Left lung (tissue), 10 donors: ENCODE measurements around the gene TTF2. TPM values are rescaled to one million over a fixed set of nuclear protein-coding genes. Genes with fewer than 3 reads are reported as not detected.
"Not testable (repeated sequence)": the region's sequence is repeated elsewhere in the genome, so short reads cannot be mapped to it uniquely, and the experiment has no call there.

Experiments
- ATAC-seq: fragments of 200-7000 bp; cut with Tn5 transposase; one replicate; pipeline ENCODE4 v1.9.1; 2020; ENCODE audit warnings: moderate library complexity
- DNase-seq, 4 donors: peaks; one replicate each; pipeline ENCODE4 v3.0.0-alpha.2; 2013 to 2020
- H3K27ac ChIP-seq, 2 donors: fragments of 200-600 bp; sonication (generic) in 1 of 2; one replicate each; pipeline versions ENCODE4 v1.5.0 to v1.8.0; 2020 to 2021
- H3K27me3 ChIP-seq, 2 donors: fragments of 200-600 bp; sonication (generic) in 1 of 2; one replicate each; pipeline versions ENCODE4 v1.5.0 to v1.8.0; 2020 to 2021
- H3K36me3 ChIP-seq, 2 donors: fragments of 200-600 bp; sonication (generic) in 1 of 2; one replicate each; pipeline versions ENCODE4 v1.5.0 to v1.8.0; 2020 to 2021
- H3K4me1 ChIP-seq, 2 donors: fragments of 200-600 bp; one replicate each; pipeline ENCODE4 v1.8.0; 2021
- H3K4me3 ChIP-seq, 2 donors: fragments of 200-600 bp; sonication (generic) in 1 of 2; one replicate each; pipeline versions ENCODE4 v1.5.0 to v1.8.0; 2020 to 2021; ENCODE audit warnings: mild to moderate bottlenecking in 1 of 2
- H3K9me3 ChIP-seq, 2 donors: fragments of 200-600 bp; sonication (generic) in 1 of 2; one replicate each; pipeline versions ENCODE4 v1.5.0 to v1.8.0; 2020 to 2021
- CTCF ChIP-seq, 2 donors: fragments of 200-600 bp; sonication (generic) in 1 of 2; IDR thresholded peaks; one replicate each; pipeline versions ENCODE4 v1.5.0 to v1.8.0; 2021; ENCODE audit warnings: antibody characterized with exemption in 2 of 2
- intact Hi-C, 2 donors: fragments of 100-400 bp; cut with DNase I; formaldehyde crosslinking; loops; one replicate each; pipeline versions ENCODE4 v1.11.2 to v1.14.2; 2022
- polyA plus RNA-seq, 6 donors: library from polyadenylated mRNA; unstranded; fragments of 120-200 nt; gene quantifications; one replicate each; pipeline ENCODE4 v1.2.1, GENCODE V29; 2013; ENCODE audit not compliant: insufficient read length in 6 of 6
- total RNA-seq, 2 donors: library from RNA; stranded (reverse); fragmentation: NEBNext Ultra II Directional; extraction: Animal tissue kit (Norgen Biotek cat#: 25700); gene quantifications; one replicate each; pipeline ENCODE4 v1.2.1, GENCODE V29; 2021
- donor health status: DM: no; HTN: yes; CAD: no.
- donor health status: DM: no; HTN: no; CAD: no.

TTF2 gene
- total and polyA plus RNA-seq, 8 donors = 21.0 to 30.7 (median 25.1) TPM

DNA sequence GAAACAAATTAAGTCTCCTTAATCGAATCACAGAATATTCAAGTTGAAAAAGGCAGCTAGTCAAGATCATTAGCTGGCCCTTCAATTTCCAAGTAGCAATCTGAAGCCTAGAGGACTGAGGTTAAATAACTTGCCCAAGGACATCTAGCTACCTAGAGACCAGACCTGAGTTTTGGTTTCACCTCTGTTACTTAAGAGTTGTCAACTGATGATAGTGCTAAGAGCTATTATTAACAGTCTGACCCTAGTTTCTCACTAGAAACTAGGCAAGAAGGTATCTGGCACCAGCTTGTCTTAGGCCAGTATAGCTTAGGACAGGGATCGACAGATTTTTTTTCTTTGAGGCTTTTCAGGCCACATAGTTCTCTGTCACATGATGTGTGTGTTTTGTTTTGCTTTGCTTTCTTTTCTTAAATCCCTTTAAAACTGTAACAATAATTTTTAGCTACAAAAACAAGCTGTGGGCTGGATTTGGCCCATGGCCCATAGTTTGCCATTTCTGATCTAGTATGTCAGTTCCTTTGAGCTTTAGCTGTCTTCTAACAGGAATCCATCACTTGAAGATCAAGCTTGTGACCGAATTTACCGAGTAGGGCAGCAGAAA is 38.3 kb downstream of the TTF2 start:
- intact Hi-C loops = no loop called here
- no peak for ATAC-seq
- Histone ChIP-seq H3K4me3 (no peak overlapping the region), H3K36me3 (peaks cover 0 to 76% of the 10 kb centered on the region in 2 donors), H3K4me1 (peaks cover 4 to 8% of the 10 kb centered on the region in 2 donors), H3K27ac (no peak overlapping the region), H3K27me3 (no peaks in the 10 kb centered on the region), H3K9me3 (no peaks in the 10 kb centered on the region)
- TF ChIP-seq CTCF (IDR thresholded peaks at IDR 0.05) = no peak
- no peak for DNase-seq

DNA sequence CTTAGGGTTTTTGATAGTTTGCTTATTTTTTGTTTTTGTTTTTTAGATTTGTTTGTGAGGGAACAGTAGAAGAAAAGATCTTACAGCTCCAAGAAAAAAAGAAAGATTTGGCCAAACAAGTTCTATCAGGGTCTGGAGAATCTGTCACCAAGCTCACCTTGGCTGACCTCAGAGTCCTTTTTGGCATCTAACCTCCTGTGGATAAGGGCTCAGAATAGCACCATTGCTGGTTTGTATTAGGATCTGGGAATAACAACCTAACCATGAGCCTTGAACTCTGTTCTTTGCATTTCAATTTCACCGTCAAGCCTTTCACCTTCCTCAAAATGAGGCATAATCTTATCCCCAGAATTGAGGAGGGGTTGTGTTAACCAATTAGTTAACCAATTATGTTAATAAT is 41.2 kb downstream of the TTF2 start:
- no peak for TF ChIP-seq CTCF (IDR thresholded peaks at IDR 0.05)
- DNase-seq = no peak
- Histone ChIP-seq H3K9me3 (no peaks in the 10 kb centered on the region), H3K36me3 (peaks cover 0 to 55% of the 10 kb centered on the region in 2 donors), H3K4me3 (no peak overlapping the region), H3K4me1 (no peaks in the 10 kb centered on the region), H3K27me3 (no peaks in the 10 kb centered on the region), H3K27ac (no peak overlapping the region)
- intact Hi-C loops = no loop called here
- no peak for ATAC-seq

GRCh38 chr1:117101858-117102257 is 41.7 kb downstream of the TTF2 start:
- H3K9me3 ChIP-seq, H3K4me1 ChIP-seq, H3K27ac ChIP-seq, H3K27me3 ChIP-seq, ATAC-seq, intact Hi-C loops, H3K4me3 ChIP-seq, DNase-seq: not testable (repeated sequence)
- peaks cover 0 to 50% of the 10 kb centered on the region in 2 donors for H3K36me3 ChIP-seq

DNA sequence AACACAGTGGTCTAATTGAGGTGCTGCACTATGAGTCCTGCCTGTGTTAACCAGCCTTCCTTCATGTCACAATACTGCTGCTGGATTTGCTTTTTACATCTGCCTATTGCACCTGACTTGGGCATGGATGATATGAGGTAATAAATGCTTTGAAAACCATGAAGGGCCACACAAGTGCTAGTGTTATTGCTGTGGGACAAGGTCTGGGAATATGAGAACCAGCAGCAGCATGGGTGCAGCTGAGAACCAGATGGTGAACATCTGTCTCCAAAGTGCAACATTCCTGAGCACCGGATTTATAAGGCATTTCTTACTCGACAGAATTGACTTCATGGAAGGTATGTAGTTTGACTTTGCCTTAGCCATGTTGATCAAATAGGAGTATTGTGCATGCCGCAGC is 44.9 kb downstream of the TTF2 start:
- Histone ChIP-seq H3K4me3 (no peak overlapping the region), H3K27ac (no peak overlapping the region), H3K27me3 (no peaks in the 10 kb centered on the region), H3K4me1 (no peaks in the 10 kb centered on the region), H3K9me3 (no peaks in the 10 kb centered on the region), H3K36me3 (peaks cover 0 to 25% of the 10 kb centered on the region in 2 donors)
- no peak for DNase-seq
- intact Hi-C loops = no loop called here
- TF ChIP-seq CTCF (IDR thresholded peaks at IDR 0.05) = no peak
- no peak for ATAC-seq

- Histone ChIP-seq H3K4me1 (no peaks in the 10 kb centered on the region), H3K36me3 (peaks cover 0 to 20% of the 10 kb centered on the region in 2 donors), H3K27me3 (no peaks in the 10 kb centered on the region), H3K4me3 (no peak overlapping the region), H3K27ac (no peak overlapping the region), H3K9me3 (no peaks in the 10 kb centered on the region)
- no peak for TF ChIP-seq CTCF (IDR thresholded peaks at IDR 0.05)
- ATAC-seq = no peak
- intact Hi-C loops = no loop called here
- DNase-seq = no peak
These were observed 45.6 kb downstream of the TTF2 start for GRCh38 chr1:117105722-117106121.

DNA sequence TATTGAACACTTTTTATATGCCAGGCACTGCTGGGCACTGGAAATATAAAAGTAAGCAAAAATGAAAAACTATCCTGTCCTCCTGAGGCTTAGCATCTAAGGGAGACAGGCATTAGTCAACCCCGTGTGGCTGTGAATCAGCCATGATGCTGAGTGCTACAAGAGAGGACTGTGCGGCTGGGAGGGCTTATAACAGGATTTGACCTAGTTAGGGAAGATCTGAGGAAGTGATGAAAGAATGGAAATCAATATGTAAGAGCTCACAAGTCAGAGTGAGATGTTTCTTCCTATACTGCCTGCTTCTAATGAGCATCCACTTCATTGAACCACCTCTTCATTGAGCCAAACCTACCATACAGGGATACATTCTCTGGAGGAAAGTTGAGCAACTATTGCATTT is 46.4 kb downstream of the TTF2 start:
- DNase-seq (no peak), ATAC-seq (no peak)
- H3K27me3 ChIP-seq = no peaks in the 10 kb centered on the region
- TF ChIP-seq CTCF (IDR thresholded peaks at IDR 0.05) = no peak
- no peaks in the 10 kb centered on the region for H3K4me1 ChIP-seq
- H3K9me3 ChIP-seq = no peaks in the 10 kb centered on the region
- no peak overlapping the region for H3K4me3 ChIP-seq
- H3K36me3 ChIP-seq = peaks cover 0 to 18% of the 10 kb centered on the region in 2 donors
- no peak overlapping the region for H3K27ac ChIP-seq
- intact Hi-C loops = no loop called here
